K562 (cell line): ENCODE measurements around the gene AKT2. TPM values are rescaled to one million over a fixed set of nuclear protein-coding genes. Genes with fewer than 3 reads are reported as not detected.

Experiments used
- BMI1 ChIP-seq: fragments of 150-350 bp; IDR thresholded peaks from 2 replicates; pipeline ENCODE4 v1.6.1; 2014; ENCODE audit warnings: low read length
- C11orf30 ChIP-seq: fragments of 450-650 bp; IDR thresholded peaks from 2 replicates; pipeline ENCODE4 v1.6.1; 2016; ENCODE audit warnings: low read depth, mild to moderate bottlenecking
- CCNT2 ChIP-seq: IDR thresholded peaks from 2 replicates; pipeline ENCODE4 v1.6.1; 2011; ENCODE audit warnings: borderline replicate concordance, low read depth, mild to moderate bottlenecking, moderate library complexity, mixed read lengths, low read length; ENCODE audit not compliant: insufficient read length; ENCODE audit errors: extremely low read depth
- CHD2 ChIP-seq: IDR thresholded peaks from 2 replicates; pipeline ENCODE4 v1.6.1; 2011; ENCODE audit warnings: low read depth, low read length
- ESRRB ChIP-seq: fragments of 250-450 bp; sonication (Bioruptor Pico); IDR thresholded peaks from 2 replicates; pipeline ENCODE4 v1.5.0; 2020; ENCODE audit warnings: mild to moderate bottlenecking, moderate library complexity, borderline replicate concordance
- FIP1L1 ChIP-seq: fragments of 200-400 bp; formaldehyde crosslinking; IDR thresholded peaks from 2 replicates; pipeline ENCODE4 v1.6.1; 2018; ENCODE audit warnings: mild to moderate bottlenecking, low read depth, low read length; ENCODE audit not compliant: poor library complexity, severe bottlenecking
- GABPA ChIP-seq: fragments of 200-800 bp; sonication (Bioruptor generic); conservative IDR thresholded peaks from 2 replicates; pipeline ENCODE4 v1.6.1; 2016; ENCODE audit warnings: low read depth, missing genetic modification characterization, missing compliant biosample characterization
- HDAC1 ChIP-seq, 2 experiments: fragments of 450-650 bp; IDR thresholded peaks; 2 replicates each; pipeline ENCODE4 v1.6.1; 2016 to 2017; ENCODE audit warnings: inconsistent platforms in 1 of 2, mild to moderate bottlenecking in 1 of 2, moderate library complexity in 1 of 2
- MECOM ChIP-seq: fragments of 250-450 bp; sonication (Bioruptor Pico); IDR thresholded peaks from 2 replicates; pipeline ENCODE4 v1.8.0; 2022; ENCODE audit warnings: inconsistent platforms
- PHTF2 ChIP-seq: fragments of 250-450 bp; sonication (Bioruptor Pico); IDR thresholded peaks from 2 replicates; pipeline ENCODE4 v1.5.0; 2021; ENCODE audit warnings: mild to moderate bottlenecking
- PTRF ChIP-seq: fragments of 450-650 bp; IDR thresholded peaks from 2 replicates; pipeline ENCODE4 v1.6.1; 2016; ENCODE audit warnings: mild to moderate bottlenecking, missing genetic modification characterization, missing compliant biosample characterization
- ZBTB1 ChIP-seq: sonication (generic); formaldehyde crosslinking; IDR thresholded peaks from 2 replicates; pipeline ENCODE4 v1.8.1; 2023; ENCODE audit warnings: missing genetic modification reagents, low read depth, mild to moderate bottlenecking, borderline replicate concordance
- ZNF146 ChIP-seq: IDR thresholded peaks from one replicate; pipeline ENCODE4 v1.6.1; 2018; ENCODE audit warnings: missing compliant biosample characterization; ENCODE audit not compliant: unreplicated experiment
- ZNF655 ChIP-seq: fragments of 250-450 bp; sonication (Bioruptor Pico); IDR thresholded peaks from 2 replicates; pipeline ENCODE4 v1.5.0; 2021
- polyA plus RNA-seq, 8 experiments: library from polyadenylated mRNA; depleted of rRNA in 4 of 8; stranded (reverse) in 5 of 8; unstranded in 3 of 8; fragments of >200 nt; fragmentation: Nextera tagmentation in 2 of 8; fragmentation: Illumina TruSeq in 1 of 8; extraction: Ambion mirVana in 2 of 8; extraction: Trizol in 1 of 8; gene quantifications; 2 replicates each; pipeline versions ENCODE4 v1.2.1 to v1.2.3, GENCODE V29; 2011 to 2014; ENCODE audit warnings: inconsistent platforms in 1 of 8, missing spikeins in 1 of 8
- total RNA-seq, 7 experiments: library from RNA; depleted of rRNA in 6 of 7; stranded (reverse); fragments of >200 nt in 6 of 7; fragmentation: Illumina TruSeq in 2 of 7; extraction: Trizol in 2 of 7; gene quantifications; 2 replicates each; pipeline versions ENCODE4 v1.2.1 to v1.2.3, GENCODE V29; 2011 to 2021; ENCODE audit warnings: low replicate concordance in 1 of 7
- TF ChIP-seq, protein P1 (sequence below): fragments of 250-450 bp; sonication (Bioruptor Pico); IDR thresholded peaks from 2 replicates; pipeline ENCODE4 v1.4.0; 2020
- TF ChIP-seq, protein P2 (sequence below): sonication (generic); formaldehyde crosslinking; IDR thresholded peaks from 2 replicates; pipeline ENCODE4 v1.8.0; 2022; ENCODE audit warnings: mild to moderate bottlenecking, missing genetic modification reagents
- TF ChIP-seq, protein P3 (sequence below): sonication (generic); formaldehyde crosslinking; IDR thresholded peaks from 2 replicates; pipeline ENCODE4 v1.4.0; 2020; ENCODE audit warnings: mild to moderate bottlenecking, missing genetic modification reagents
- TF ChIP-seq, protein P4 (sequence below), 2 experiments: fragments of 250-450 bp in 1 of 2; fragments of 450-650 bp in 1 of 2; sonication (Bioruptor Pico) in 1 of 2; IDR thresholded peaks; 2 replicates each; pipeline versions ENCODE4 v1.6.1 to v1.8.0; 2016 to 2021; ENCODE audit warnings: mild to moderate bottlenecking in 2 of 2, moderate library complexity in 2 of 2, missing compliant biosample characterization in 1 of 2, missing genetic modification characterization in 1 of 2
- TF ChIP-seq, protein P5 (sequence below): fragments of 450-650 bp; formaldehyde crosslinking; IDR thresholded peaks from 2 replicates; pipeline ENCODE4 v1.4.0; 2020; ENCODE audit warnings: mild to moderate bottlenecking, moderate library complexity

AKT2 gene
- total and polyA plus RNA-seq, 9 of the 15 experiments (the other 6 are each of a cell fraction or from before 2014, with no cell fraction given): 1.1 to 132 (median 67.7) TPM

- peak; percentile 73 for TF ChIP-seq FIP1L1
- TF ChIP-seq ZNF655 (CRISPR knock-in tag): no peak
- TF ChIP-seq C11orf30: no peak
- peak; percentile 10 for TF ChIP-seq CCNT2
- no peak for TF ChIP-seq MECOM
- TF ChIP-seq, protein P1, sequence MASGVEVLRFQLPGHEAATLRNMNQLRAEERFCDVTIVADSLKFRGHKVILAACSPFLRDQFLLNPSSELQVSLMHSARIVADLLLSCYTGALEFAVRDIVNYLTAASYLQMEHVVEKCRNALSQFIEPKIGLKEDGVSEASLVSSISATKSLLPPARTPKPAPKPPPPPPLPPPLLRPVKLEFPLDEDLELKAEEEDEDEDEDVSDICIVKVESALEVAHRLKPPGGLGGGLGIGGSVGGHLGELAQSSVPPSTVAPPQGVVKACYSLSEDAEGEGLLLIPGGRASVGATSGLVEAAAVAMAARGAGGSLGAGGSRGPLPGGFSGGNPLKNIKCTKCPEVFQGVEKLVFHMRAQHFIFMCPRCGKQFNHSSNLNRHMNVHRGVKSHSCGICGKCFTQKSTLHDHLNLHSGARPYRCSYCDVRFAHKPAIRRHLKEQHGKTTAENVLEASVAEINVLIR: peak; percentile 91
- TF ChIP-seq HDAC1 (IDR thresholded peaks at IDR 0.05): peak in 1 of 2 experiments; percentile 54; a peak in 1 of 4 replicates
- TF ChIP-seq, protein P2, sequence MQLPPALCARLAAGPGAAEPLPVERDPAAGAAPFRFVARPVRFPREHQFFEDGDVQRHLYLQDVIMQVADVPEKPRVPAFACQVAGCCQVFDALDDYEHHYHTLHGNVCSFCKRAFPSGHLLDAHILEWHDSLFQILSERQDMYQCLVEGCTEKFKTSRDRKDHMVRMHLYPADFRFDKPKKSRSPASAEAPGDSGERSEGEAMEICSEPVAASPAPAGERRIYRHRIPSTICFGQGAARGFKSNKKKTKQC (CRISPR knock-in tag): peak; percentile 82
- no peak for TF ChIP-seq BMI1
- TF ChIP-seq ZNF146 (CRISPR knock-in tag): no peak
- TF ChIP-seq, protein P3, sequence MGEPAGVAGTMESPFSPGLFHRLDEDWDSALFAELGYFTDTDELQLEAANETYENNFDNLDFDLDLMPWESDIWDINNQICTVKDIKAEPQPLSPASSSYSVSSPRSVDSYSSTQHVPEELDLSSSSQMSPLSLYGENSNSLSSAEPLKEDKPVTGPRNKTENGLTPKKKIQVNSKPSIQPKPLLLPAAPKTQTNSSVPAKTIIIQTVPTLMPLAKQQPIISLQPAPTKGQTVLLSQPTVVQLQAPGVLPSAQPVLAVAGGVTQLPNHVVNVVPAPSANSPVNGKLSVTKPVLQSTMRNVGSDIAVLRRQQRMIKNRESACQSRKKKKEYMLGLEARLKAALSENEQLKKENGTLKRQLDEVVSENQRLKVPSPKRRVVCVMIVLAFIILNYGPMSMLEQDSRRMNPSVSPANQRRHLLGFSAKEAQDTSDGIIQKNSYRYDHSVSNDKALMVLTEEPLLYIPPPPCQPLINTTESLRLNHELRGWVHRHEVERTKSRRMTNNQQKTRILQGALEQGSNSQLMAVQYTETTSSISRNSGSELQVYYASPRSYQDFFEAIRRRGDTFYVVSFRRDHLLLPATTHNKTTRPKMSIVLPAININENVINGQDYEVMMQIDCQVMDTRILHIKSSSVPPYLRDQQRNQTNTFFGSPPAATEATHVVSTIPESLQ: no peak; the same call in 1 of the 2 replicates
- no peak for TF ChIP-seq PTRF
- no peak for TF ChIP-seq CHD2
- no peak for TF ChIP-seq PHTF2
- TF ChIP-seq, protein P4, sequence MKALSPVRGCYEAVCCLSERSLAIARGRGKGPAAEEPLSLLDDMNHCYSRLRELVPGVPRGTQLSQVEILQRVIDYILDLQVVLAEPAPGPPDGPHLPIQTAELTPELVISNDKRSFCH (CRISPR knock-in tag; IDR thresholded peaks at IDR 0.05): no peak
- TF ChIP-seq, protein P4 (tag; IDR thresholded peaks at IDR 0.05): peak; percentile 17; the same call in 1 of the 2 replicates
- TF ChIP-seq, protein P5, sequence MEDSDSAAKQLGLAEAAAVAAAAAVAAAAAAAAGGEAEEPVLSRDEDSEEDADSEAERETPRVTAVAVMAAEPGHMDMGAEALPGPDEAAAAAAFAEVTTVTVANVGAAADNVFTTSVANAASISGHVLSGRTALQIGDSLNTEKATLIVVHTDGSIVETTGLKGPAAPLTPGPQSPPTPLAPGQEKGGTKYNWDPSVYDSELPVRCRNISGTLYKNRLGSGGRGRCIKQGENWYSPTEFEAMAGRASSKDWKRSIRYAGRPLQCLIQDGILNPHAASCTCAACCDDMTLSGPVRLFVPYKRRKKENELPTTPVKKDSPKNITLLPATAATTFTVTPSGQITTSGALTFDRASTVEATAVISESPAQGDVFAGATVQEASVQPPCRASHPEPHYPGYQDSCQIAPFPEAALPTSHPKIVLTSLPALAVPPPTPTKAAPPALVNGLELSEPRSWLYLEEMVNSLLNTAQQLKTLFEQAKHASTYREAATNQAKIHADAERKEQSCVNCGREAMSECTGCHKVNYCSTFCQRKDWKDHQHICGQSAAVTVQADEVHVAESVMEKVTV (CRISPR knock-in tag): no peak
- TF ChIP-seq GABPA (tag): no peak; the same call in none of the 2 replicates
- TF ChIP-seq ZBTB1 (CRISPR knock-in tag): 0 out of 2 replicates have a peak, but pooled peaks have one; percentile 26
- TF ChIP-seq ESRRB (CRISPR knock-in tag): no peak
Observed at GRCh38 chr19:40190891-40191835, 94.0 kb downstream of the AKT2 start, which contains the start of gene MAP3K10 (continued).
